Esophagus squamous epithelium (tissue), 5 donors: ENCODE results near the gene CPNE5. TPM values are rescaled to one million over a fixed set of nuclear protein-coding genes. Genes with fewer than 3 reads are reported as not detected.

ENCODE experiments used
- DNase-seq: peaks from one replicate; lab custom pipeline; 2025; lab: John Stamatoyannopoulos, UW
- H3K27ac ChIP-seq, 4 donors: fragments of 200-600 bp; sonication (generic); one replicate each; pipeline ENCODE4 v1.5.1; 2016 to 2019; ENCODE audit warnings: mild to moderate bottlenecking in 1 of 4
- H3K27me3 ChIP-seq, 4 donors: fragments of 200-600 bp; sonication (generic); 1 replicate in 3 of 4; 2 replicates in 1 of 4; pipeline versions ENCODE4 v1.5.1 to v1.6.0; 2017 to 2021; ENCODE audit warnings: antibody characterized with exemption in 1 of 4
- H3K36me3 ChIP-seq, 3 donors: fragments of 200-600 bp; sonication (generic); one replicate each; pipeline ENCODE4 v1.5.1; 2016 to 2019
- H3K4me1 ChIP-seq, 3 donors: fragments of 200-600 bp; sonication (generic); one replicate each; pipeline ENCODE4 v1.5.1; 2017 to 2019
- H3K4me3 ChIP-seq, 4 donors: fragments of 200-600 bp; sonication (generic); 1 replicate in 3 of 4; 2 replicates in 1 of 4; pipeline ENCODE4 v1.5.1; 2016 to 2019; ENCODE audit warnings: mild to moderate bottlenecking in 2 of 4, moderate library complexity in 1 of 4
- H3K9me3 ChIP-seq, 3 donors: fragments of 200-600 bp; sonication (generic); one replicate each; pipeline ENCODE4 v1.5.1; 2016 to 2019
- CTCF ChIP-seq, 6 experiments: fragments of 450-650 bp in 4 of 6; fragments of 200-600 bp in 2 of 6; sonication (generic) in 2 of 6; IDR thresholded peaks; one replicate each; pipeline ENCODE4 v1.5.1; 2016 to 2019; ENCODE audit warnings: antibody characterized with exemption in 6 of 6, mild to moderate bottlenecking in 4 of 6, moderate library complexity in 4 of 6
- POLR2A ChIP-seq, 4 donors: fragments of 450-650 bp; IDR thresholded peaks; one replicate each; pipeline ENCODE4 v1.6.1; 2017; ENCODE audit warnings: antibody characterized with exemption in 4 of 4, mild to moderate bottlenecking in 4 of 4, moderate library complexity in 3 of 4
- WGBS, 2 donors: methylation state at CpG; one replicate each; pipeline ENCODE4 v1.1.5; 2018; 5-methylcytosine and 5-hydroxymethylcytosine counted together
- intact Hi-C: fragments of 100-400 bp; cut with DNase I; formaldehyde crosslinking; loops from one replicate; pipeline ENCODE4 v1.15.0; 2022
- total RNA-seq, 4 donors: library from RNA; depleted of rRNA; stranded (reverse); fragments of >200 nt; gene quantifications; one replicate each; pipeline ENCODE4 v1.1.0, GENCODE V29; 2016
- donor health status: DM: yes; HTN: yes; CAD: no.

The CPNE5 gene
- total RNA-seq, 4 donors from 2014 or later = 1.2 to 2.5 (median 1.5) TPM

- peaks cover 39 to 65% (median 40%) of the 10 kb centered on the region in 3 donors for H3K4me1 ChIP-seq
- intact Hi-C loops = loop anchor here (10.0 kb wide), 1 partner anchor 136 kb away; no protein-coding TSS in a partner anchor
These were observed 88.2 kb downstream of the CPNE5 start for GRCh38 chr6:36751091-36751490.

GRCh38 chr6:36749829-36750489 is 89.3 kb downstream of the CPNE5 start:
- Histone ChIP-seq H3K4me1 (peaks cover 28 to 64% (median 34%) of the 10 kb centered on the region in 3 donors), H3K36me3 (no peaks in the 10 kb centered on the region), H3K4me3 (no peak overlapping the region), H3K27ac (peak overlapping the region in 2 of 4 donors; percentile 85 to 91), H3K9me3 (peaks cover 0 to 9% (median 0%) of the 10 kb centered on the region in 3 donors), H3K27me3 (no peaks in the 10 kb centered on the region)
- intact Hi-C loops = loop anchor here (10.0 kb wide), 1 partner anchor 135 kb away; no protein-coding TSS in a partner anchor
- 60 to 72% methylated on average over 5 of the region's 5 CpGs for WGBS, 2 donors
- TF ChIP-seq POLR2A (IDR thresholded peaks at IDR 0.05) (no peak), CTCF (IDR thresholded peaks at IDR 0.05) (no peak)
- DNase-seq = no peak

More at GRCh38 chr6:36751091-36751490, 88.2 kb downstream of the CPNE5 start:
- H3K36me3 ChIP-seq = no peaks in the 10 kb centered on the region
- H3K27ac ChIP-seq = peak overlapping the region in 3 of 4 donors; percentile 78 to 91 (median 85)
- H3K9me3 ChIP-seq = peaks cover 0 to 9% (median 0%) of the 10 kb centered on the region in 3 donors
- H3K4me3 ChIP-seq = no peak overlapping the region
- 40 to 54% methylated on average over 2 of the region's 3 CpGs for WGBS, 2 donors
- no peak for TF ChIP-seq POLR2A (IDR thresholded peaks at IDR 0.05)
- no peak for TF ChIP-seq CTCF (IDR thresholded peaks at IDR 0.05)
- no peak for DNase-seq
- no peaks in the 10 kb centered on the region for H3K27me3 ChIP-seq

GRCh38 chr6:36746251-36746650 is 93.0 kb downstream of the CPNE5 start:
- H3K4me1 ChIP-seq = peaks cover 15 to 57% (median 19%) of the 10 kb centered on the region in 3 donors
- H3K4me3 ChIP-seq = no peak overlapping the region
- intact Hi-C loops = no loop called here
- H3K27ac ChIP-seq = no peak overlapping the region
- peaks cover 0 to 9% (median 0%) of the 10 kb centered on the region in 3 donors for H3K9me3 ChIP-seq
- TF ChIP-seq POLR2A (IDR thresholded peaks at IDR 0.05) (no peak), CTCF (IDR thresholded peaks at IDR 0.05) (no peak)
- no peaks in the 10 kb centered on the region for H3K36me3 ChIP-seq
- no peaks in the 10 kb centered on the region for H3K27me3 ChIP-seq
- no peak for DNase-seq
- WGBS, 2 donors = 92 to 95% methylated on average over 5 to 6 of the region's 14 CpGs

- H3K4me1 ChIP-seq = peaks cover 14 to 55% (median 19%) of the 10 kb centered on the region in 3 donors
- H3K9me3 ChIP-seq = peaks cover 0 to 9% (median 0%) of the 10 kb centered on the region in 3 donors
- DNase-seq = no peak
- no peaks in the 10 kb centered on the region for H3K27me3 ChIP-seq
- no peak overlapping the region for H3K4me3 ChIP-seq
- H3K27ac ChIP-seq = no peak overlapping the region
- TF ChIP-seq POLR2A (IDR thresholded peaks at IDR 0.05) (no peak), CTCF (IDR thresholded peaks at IDR 0.05) (no peak)
- no peaks in the 10 kb centered on the region for H3K36me3 ChIP-seq
- intact Hi-C loops = no loop called here
- WGBS, 2 donors = 44 to 64% methylated on average over 6 to 8 of the region's 8 CpGs
These were observed 93.4 kb downstream of the CPNE5 start for GRCh38 chr6:36745836-36746235.

- TF ChIP-seq CTCF (IDR thresholded peaks at IDR 0.05) (no peak), POLR2A (IDR thresholded peaks at IDR 0.05) (no peak)
- H3K27me3 ChIP-seq = no peaks in the 10 kb centered on the region
- peaks cover 14 to 52% (median 19%) of the 10 kb centered on the region in 3 donors for H3K4me1 ChIP-seq
- no peak overlapping the region for H3K27ac ChIP-seq
- 93% methylated on average over 8 of the region's 12 CpGs; no CpG with 5 or more reads in 1 of the 2 donors for WGBS, 2 donors
- H3K9me3 ChIP-seq = peaks cover 0 to 9% (median 0%) of the 10 kb centered on the region in 3 donors
- intact Hi-C loops = no loop called here
- DNase-seq = no peak
- H3K4me3 ChIP-seq = no peak overlapping the region
- no peaks in the 10 kb centered on the region for H3K36me3 ChIP-seq
These were observed 94.0 kb downstream of the CPNE5 start for GRCh38 chr6:36745283-36745682.
